NK-92 (cell line): ENCODE data around the gene SC5D.

Experiments
- DNase-seq: peaks from one replicate; lab custom pipeline; 2025; ENCODE audit not compliant: unreplicated experiment; lab: John Stamatoyannopoulos, UW

SC5D gene

GRCh38 chr11:121328176-121328966 lies 35.8 kb downstream of the SC5D start:
- no peak for DNase-seq

GRCh38 chr11:121328967-121329679 lies 36.6 kb downstream of the SC5D start:
- DNase-seq = no peak

GRCh38 chr11:121329781-121330395 lies 37.3 kb downstream of the SC5D start:
- no peak for DNase-seq

DNA sequence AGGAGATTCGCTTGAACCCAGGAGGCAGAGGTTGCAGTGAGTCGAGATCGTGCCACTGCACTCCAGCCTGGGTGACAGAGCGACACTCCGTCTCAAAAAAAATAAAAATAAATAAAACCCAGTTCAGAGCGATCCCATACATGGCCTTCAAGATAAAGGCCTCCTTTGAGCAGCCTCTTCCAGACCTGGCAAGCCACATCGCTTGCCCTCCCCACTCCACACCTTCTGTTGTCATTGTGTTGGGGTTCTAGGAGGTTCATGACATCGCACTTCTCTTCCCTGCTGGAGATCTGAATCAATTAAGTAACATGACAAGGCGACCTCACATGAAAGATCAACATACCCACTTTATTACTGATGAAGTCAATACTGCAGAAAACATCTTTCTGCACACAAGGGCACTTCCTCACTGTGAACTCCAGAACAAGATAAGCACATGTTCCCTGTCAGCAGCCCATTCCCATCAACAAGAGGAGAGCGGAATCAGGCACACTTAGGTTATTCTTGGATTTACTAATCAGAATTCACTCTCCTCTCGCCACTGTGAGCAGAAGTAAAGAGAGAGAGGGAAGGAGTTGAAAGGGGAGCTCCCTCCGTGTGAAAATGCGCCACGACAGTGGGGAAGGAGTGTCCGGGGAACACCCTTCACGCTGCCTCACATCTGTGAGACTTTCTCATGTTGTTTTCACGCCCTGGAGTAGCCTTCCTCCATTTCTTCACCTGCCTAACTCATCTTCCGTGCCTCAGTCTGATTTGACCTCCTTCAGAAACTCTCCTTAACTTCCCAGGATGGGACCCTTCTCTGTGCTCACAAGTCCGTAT lies 38.3 kb downstream of the SC5D start:
- DNase-seq = no peak

- DNase-seq = no peak
Observed at GRCh38 chr11:121334973-121335710, 42.6 kb downstream of the SC5D start.

GRCh38 chr11:121336279-121336937 lies 43.8 kb downstream of the SC5D start:
- no peak for DNase-seq

DNA sequence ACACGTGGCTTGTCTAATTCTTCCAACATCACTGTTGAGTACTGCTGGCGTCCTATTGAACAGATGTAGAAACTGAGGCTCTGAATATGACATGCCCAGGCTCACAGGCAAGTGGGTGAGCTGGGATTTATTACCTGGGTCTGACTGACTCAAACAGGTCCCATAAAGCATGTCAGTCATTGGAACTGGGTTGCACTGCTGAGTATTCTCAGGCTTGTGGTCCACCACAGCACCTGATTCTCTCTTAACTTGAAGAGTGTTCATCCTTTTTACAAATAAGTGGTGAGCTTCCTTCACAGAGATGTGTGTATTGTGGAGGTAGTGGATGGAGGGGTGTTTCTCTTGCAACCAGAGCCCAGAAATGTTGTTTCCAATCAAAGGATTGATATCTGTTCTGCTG lies 44.5 kb downstream of the SC5D start:
- no peak for DNase-seq

DNA sequence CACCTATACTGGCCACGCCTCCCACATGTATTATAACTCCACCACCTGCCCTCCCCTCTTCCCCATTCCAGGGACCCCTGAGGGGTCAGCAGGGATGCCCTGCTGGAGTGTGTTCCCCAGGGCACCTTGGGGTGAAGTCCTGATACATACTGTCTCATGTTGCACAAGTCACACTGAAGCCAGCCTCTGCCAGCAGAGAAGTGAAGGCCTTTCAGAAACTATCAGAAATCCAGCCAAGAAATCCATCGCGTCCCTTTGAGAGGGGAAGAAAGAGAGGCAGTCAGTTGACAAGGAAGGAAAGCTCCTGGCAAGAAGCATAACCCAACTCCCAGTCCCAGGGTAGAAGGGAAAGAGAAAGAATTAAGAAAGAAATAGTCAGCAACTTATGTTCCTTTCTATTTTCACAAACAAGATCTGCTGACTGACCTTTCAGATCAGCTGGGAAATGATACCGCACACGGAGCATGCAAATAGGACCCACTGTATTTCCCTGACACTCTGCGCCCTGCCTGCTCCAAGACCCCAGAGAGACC lies 45.2 kb downstream of the SC5D start:
- DNase-seq = no peak

GRCh38 chr11:121338536-121338935 lies 46.0 kb downstream of the SC5D start:
- no peak for DNase-seq

DNA sequence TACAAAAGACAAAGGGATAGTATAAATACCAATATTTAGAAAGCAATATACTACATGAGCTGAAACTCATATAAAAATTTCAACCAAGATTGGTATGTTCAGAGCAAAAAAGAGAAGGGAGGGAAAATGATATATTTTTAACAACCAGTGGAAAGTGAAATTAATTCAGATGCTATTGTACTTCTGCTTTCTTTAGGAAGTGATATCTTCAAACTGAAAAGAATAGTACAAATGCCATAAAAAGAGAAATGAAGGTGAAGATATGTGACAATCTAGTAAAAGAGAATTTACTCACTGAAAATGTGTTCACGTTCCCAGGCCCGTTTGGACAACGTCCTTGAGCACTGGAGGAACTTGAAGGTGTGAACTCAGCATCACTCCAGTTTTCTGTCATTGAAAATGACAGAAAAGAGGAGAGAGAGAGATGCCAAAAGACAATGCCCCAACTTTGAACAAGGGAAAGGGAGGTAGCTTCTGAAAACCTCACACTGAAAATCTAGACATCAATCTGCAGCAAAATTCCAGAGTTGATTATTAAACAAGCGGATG lies 47.5 kb downstream of the SC5D start:
- no peak for DNase-seq

DNA sequence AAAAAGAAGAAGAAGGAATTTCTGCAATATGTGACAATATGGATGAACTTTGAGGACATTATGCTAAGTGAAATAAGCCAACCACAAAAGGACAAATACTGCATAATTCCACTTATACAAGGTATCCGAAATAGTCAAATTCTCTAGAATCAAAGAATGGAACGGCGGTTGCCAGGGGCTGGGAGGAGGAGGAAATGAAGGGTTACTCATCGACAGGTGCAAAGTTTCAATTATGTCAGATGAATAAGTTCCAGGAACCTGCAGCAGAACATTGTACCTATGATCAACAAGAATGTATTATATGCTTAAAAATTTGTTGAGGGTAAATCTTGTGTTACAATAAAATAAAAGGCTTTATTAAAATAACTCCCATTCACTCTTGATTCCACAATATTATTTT lies 49.0 kb downstream of the SC5D start:
- DNase-seq = no peak

DNA sequence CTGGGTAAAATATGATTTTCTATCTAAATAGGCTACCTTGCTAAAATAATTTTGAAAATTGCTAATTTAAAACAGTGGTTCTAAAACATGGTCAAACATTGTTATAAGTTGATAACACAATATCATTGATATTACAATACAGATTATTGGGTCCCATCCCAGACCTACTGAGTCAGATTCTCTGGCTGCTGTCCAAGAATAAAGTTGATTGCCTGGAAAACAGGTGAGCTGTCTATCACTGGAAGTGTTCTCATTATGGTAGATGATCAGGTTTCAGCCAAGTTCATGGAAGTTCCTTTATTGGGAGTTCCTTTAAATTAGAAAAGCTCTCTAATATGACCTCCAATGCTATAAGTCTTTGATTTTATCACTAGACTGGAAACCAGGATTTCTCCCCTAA lies 52.3 kb downstream of the SC5D start:
- no peak for DNase-seq

- DNase-seq = no peak
Observed at GRCh38 chr11:121347094-121347493, 54.5 kb downstream of the SC5D start.

DNA sequence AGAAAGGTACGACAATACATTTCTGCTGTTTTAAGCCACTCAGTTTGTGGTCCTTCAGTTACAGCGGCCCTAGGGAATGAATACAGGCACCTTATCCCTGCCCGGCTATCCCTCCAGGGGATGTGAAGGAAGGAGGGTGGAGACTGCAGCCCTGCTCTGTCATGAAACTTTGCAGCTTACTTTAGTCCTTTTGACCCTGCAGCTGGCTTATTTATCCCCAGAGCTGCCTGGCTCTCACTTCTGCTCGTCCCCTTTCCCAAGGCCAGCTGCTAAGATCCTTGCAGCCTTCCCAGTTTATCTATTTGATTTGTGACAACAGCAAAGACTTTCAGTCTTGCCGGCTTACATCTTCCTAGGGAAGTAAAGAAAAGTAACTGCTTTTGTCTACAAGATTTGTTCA lies 55.2 kb downstream of the SC5D start:
- DNase-seq = no peak

- DNase-seq = no peak
Observed at GRCh38 chr11:121348220-121348875, 55.8 kb downstream of the SC5D start.

DNA sequence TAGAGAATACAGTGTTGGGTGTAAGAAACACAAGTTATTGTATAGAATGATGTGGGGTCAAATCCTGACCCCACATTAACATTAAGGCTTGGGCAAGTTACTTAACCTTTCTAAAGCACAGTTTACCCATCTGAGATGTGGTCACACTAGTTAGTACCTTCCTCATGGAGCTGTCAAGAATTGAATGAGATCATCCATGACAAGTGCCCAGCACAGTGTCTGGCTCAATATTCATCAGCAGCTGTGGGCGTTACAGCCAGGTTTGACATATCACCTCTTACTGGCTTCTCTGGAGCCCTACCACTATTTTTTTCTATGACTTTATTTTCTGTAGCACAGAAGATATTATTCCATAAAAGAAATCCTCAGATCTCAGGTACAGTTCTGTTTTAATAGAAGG lies 57.2 kb downstream of the SC5D start:
- no peak for DNase-seq

GRCh38 chr11:121350314-121351082 lies 57.9 kb downstream of the SC5D start:
- no peak for DNase-seq

GRCh38 chr11:121351083-121351630 lies 58.6 kb downstream of the SC5D start:
- no peak for DNase-seq
